ENCODE measurements around the gene SNAPC3.
"Not testable (repeated sequence)": the region's sequence is repeated elsewhere in the genome, so short reads cannot be mapped to it uniquely, and the experiment has no call there.

Gene SNAPC3

GRCh38 chr9:15422372-15423230, at the start of gene SNAPC3:
TSS of gene SNAPC3 (plus strand) at chr9:15422876. CDS start at chr9:15422880, 4 bp downstream.
- no peak; the same call in 1 of the 2 replicates for TF ChIP-seq CTCF (conservative IDR thresholded peaks at IDR 0.05; ENCODE audit: low read length)
- DNase-seq (ENCODE audit: low read depth) = peak; percentile 95
- peak within 1 kb of the TSS; percentile 96 for H3K4me3 ChIP-seq (ENCODE audit: low read length)

GRCh38 chr9:15373881-15374280, 48.8 kb upstream of the SNAPC3 start:
- TF ChIP-seq CTCF (conservative IDR thresholded peaks at IDR 0.05; ENCODE audit: low read length) = no peak
- H3K4me3 ChIP-seq (ENCODE audit: low read length) = no peak overlapping the region
- no peak for DNase-seq (ENCODE audit: low read depth)

- DNase-seq (ENCODE audit: low read depth) = no peak
- TF ChIP-seq CTCF (conservative IDR thresholded peaks at IDR 0.05; ENCODE audit: low read length) = no peak
- H3K4me3 ChIP-seq (ENCODE audit: low read length) = no peak overlapping the region
Measured at GRCh38 chr9:15374310-15374709, 48.4 kb upstream of the SNAPC3 start.

- no peak for TF ChIP-seq CTCF (conservative IDR thresholded peaks at IDR 0.05; ENCODE audit: low read length)
- H3K4me3 ChIP-seq (ENCODE audit: low read length) = no peak overlapping the region
- DNase-seq (ENCODE audit: low read depth) = no peak
Measured at GRCh38 chr9:15374825-15375224, 47.9 kb upstream of the SNAPC3 start.

GRCh38 chr9:15377625-15378540, 44.8 kb upstream of the SNAPC3 start:
- no peak overlapping the region for H3K4me3 ChIP-seq (ENCODE audit: low read length)
- peak; percentile 11 for DNase-seq (ENCODE audit: low read depth)
- TF ChIP-seq CTCF (conservative IDR thresholded peaks at IDR 0.05; ENCODE audit: low read length) = no peak

GRCh38 chr9:15379317-15379716, 43.4 kb upstream of the SNAPC3 start:
- H3K4me3 ChIP-seq (ENCODE audit: low read length); DNase-seq (ENCODE audit: low read depth): not testable (repeated sequence)

- not testable (repeated sequence) for DNase-seq (ENCODE audit: low read depth)
Measured at GRCh38 chr9:15379888-15380287, 42.8 kb upstream of the SNAPC3 start.

GRCh38 chr9:15381491-15381890, 41.2 kb upstream of the SNAPC3 start:
- no peak overlapping the region for H3K4me3 ChIP-seq (ENCODE audit: low read length)
- DNase-seq (ENCODE audit: low read depth) = no peak
- TF ChIP-seq CTCF (conservative IDR thresholded peaks at IDR 0.05; ENCODE audit: low read length) = no peak

More at GRCh38 chr9:15379888-15380287, 42.8 kb upstream of the SNAPC3 start:
- H3K4me3 ChIP-seq (ENCODE audit: low read length) = not testable (repeated sequence)
